ENCODE results near the gene PRR36. TPM values are rescaled to one million over a fixed set of nuclear protein-coding genes. Genes with fewer than 3 reads are reported as not detected.

The PRR36 gene
- total RNA-seq, 1 experiment from 2014 or later, result 0.02 TPM

- no peak for DNase-seq (ENCODE audit: low read depth)
Measured at GRCh38 chr19:7846155-7846646, 28.0 kb downstream of the PRR36 start.

- DNase-seq (ENCODE audit: low read depth), result no peak
Measured at GRCh38 chr19:7845390-7846154, 28.6 kb downstream of the PRR36 start.

GRCh38 chr19:7844951-7845350, 29.2 kb downstream of the PRR36 start:
- no peak for DNase-seq (ENCODE audit: low read depth)

- DNase-seq (ENCODE audit: low read depth), result no peak
Measured at GRCh38 chr19:7844405-7844804, 29.8 kb downstream of the PRR36 start.

- DNase-seq (ENCODE audit: low read depth), result no peak
Measured at GRCh38 chr19:7843521-7843920, 30.7 kb downstream of the PRR36 start.

- no peak for DNase-seq (ENCODE audit: low read depth)
Measured at GRCh38 chr19:7842661-7843294, 31.4 kb downstream of the PRR36 start.

GRCh38 chr19:7841751-7842660, 32.2 kb downstream of the PRR36 start:
- no peak for DNase-seq (ENCODE audit: low read depth)

GRCh38 chr19:7840629-7841028, 33.6 kb downstream of the PRR36 start:
- no peak for DNase-seq (ENCODE audit: low read depth)

GRCh38 chr19:7839476-7839875, 34.7 kb downstream of the PRR36 start:
- no peak for DNase-seq (ENCODE audit: low read depth)

GRCh38 chr19:7833225-7834099, 40.7 kb downstream of the PRR36 start:
- no peak for DNase-seq (ENCODE audit: low read depth)

GRCh38 chr19:7832781-7833180, 41.4 kb downstream of the PRR36 start:
- DNase-seq (ENCODE audit: low read depth), result no peak

- DNase-seq (ENCODE audit: low read depth), result no peak
Measured at GRCh38 chr19:7832009-7832408, 42.2 kb downstream of the PRR36 start.

- DNase-seq (ENCODE audit: low read depth), result no peak
Measured at GRCh38 chr19:7831452-7831851, 42.7 kb downstream of the PRR36 start.

- DNase-seq (ENCODE audit: low read depth), result no peak
Measured at GRCh38 chr19:7830823-7831222, 43.4 kb downstream of the PRR36 start.

- no peak for DNase-seq (ENCODE audit: low read depth)
Measured at GRCh38 chr19:7830272-7830771, 43.9 kb downstream of the PRR36 start.

GRCh38 chr19:7829561-7830271, 44.5 kb downstream of the PRR36 start, which contains the start of gene EVI5L:
Gene EVI5L, plus strand, starts transcription at chr19:7830218. Its CDS starts 16,325 bp downstream, at chr19:7846543.
- peak; percentile 100 for DNase-seq (ENCODE audit: low read depth)

- DNase-seq (ENCODE audit: low read depth), result no peak
Measured at GRCh38 chr19:7829166-7829520, 45.0 kb downstream of the PRR36 start.

- no peak for DNase-seq (ENCODE audit: low read depth)
Measured at GRCh38 chr19:7823686-7824301, 50.4 kb downstream of the PRR36 start.

- DNase-seq (ENCODE audit: low read depth), result no peak
Measured at GRCh38 chr19:7822910-7823515, 51.2 kb downstream of the PRR36 start.

All from HT1080 (cell line).